Neural cell (in vitro differentiated cells): ENCODE results near the gene ARID3B.

Experiments
- EZH2 ChIP-seq: fragments of 200-600, 300-800 bp; shearing (Covaris generic), sonication (generic); IDR thresholded peaks from 2 replicates; pipeline ENCODE4 v1.6.1; 2014; ENCODE audit warnings: antibody characterized with exemption, low read length, borderline replicate concordance, mild to moderate bottlenecking; ENCODE audit not compliant: insufficient read depth, poor library complexity, severe bottlenecking
- POLR2AphosphoS5 ChIP-seq: IDR thresholded peaks from 2 replicates; pipeline ENCODE4 v1.6.1; 2012
- TF ChIP-seq, protein P1 (sequence below): IDR thresholded peaks from 2 replicates; pipeline ENCODE4 v1.6.1; 2012; ENCODE audit warnings: borderline replicate concordance

DNA sequence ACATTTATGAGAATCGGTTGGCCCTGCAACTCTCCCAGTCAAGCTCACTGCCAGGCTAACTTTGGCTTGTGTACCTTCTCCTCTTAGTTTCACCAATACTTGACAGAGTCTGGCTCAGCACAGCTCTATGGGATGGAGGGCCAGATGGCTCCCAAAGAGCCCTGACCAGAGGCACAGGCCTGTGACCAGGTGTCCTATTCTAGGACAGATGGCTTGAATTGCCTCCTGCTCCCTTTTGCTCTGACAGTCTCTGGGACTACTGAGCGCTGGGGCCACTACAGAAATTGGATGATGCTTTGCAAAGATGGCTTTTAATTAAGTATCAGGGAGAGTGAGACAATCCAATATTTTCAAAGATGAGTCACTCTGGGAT, 10.3 kb upstream of the ARID3B start:
- TF ChIP-seq POLR2AphosphoS5 = no peak
- no peak for TF ChIP-seq EZH2
- TF ChIP-seq, protein P1, sequence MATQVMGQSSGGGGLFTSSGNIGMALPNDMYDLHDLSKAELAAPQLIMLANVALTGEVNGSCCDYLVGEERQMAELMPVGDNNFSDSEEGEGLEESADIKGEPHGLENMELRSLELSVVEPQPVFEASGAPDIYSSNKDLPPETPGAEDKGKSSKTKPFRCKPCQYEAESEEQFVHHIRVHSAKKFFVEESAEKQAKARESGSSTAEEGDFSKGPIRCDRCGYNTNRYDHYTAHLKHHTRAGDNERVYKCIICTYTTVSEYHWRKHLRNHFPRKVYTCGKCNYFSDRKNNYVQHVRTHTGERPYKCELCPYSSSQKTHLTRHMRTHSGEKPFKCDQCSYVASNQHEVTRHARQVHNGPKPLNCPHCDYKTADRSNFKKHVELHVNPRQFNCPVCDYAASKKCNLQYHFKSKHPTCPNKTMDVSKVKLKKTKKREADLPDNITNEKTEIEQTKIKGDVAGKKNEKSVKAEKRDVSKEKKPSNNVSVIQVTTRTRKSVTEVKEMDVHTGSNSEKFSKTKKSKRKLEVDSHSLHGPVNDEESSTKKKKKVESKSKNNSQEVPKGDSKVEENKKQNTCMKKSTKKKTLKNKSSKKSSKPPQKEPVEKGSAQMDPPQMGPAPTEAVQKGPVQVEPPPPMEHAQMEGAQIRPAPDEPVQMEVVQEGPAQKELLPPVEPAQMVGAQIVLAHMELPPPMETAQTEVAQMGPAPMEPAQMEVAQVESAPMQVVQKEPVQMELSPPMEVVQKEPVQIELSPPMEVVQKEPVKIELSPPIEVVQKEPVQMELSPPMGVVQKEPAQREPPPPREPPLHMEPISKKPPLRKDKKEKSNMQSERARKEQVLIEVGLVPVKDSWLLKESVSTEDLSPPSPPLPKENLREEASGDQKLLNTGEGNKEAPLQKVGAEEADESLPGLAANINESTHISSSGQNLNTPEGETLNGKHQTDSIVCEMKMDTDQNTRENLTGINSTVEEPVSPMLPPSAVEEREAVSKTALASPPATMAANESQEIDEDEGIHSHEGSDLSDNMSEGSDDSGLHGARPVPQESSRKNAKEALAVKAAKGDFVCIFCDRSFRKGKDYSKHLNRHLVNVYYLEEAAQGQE = no peak
